ENCODE data around the gene SEC61B. TPM values are rescaled to one million over a fixed set of nuclear protein-coding genes. Genes with fewer than 3 reads are reported as not detected.
"Not testable (repeated sequence)": the region's sequence is repeated elsewhere in the genome, so short reads cannot be mapped to it uniquely, and the experiment has no call there.

SEC61B gene
- total and polyA plus RNA-seq, 9 of the 15 experiments (the other 6 are each of a cell fraction or from before 2014, with no cell fraction given) = 57.8 to 262 (median 172) TPM

GRCh38 chr9:99193466-99193821, 28.6 kb upstream of the SEC61B start:
- Histone ChIP-seq H3K4me3 (no peak overlapping the region), H3K9ac (ENCODE audit: insufficient read depth in 1 of 2, low read depth in 2 of 2, low read length in 2 of 2) (no peak overlapping the region), H3K9me1 (ENCODE audit: control insufficient read depth, insufficient read depth, low read length) (no peaks in the 10 kb centered on the region), H3K4me1 (replicated peaks in 1 of 2; ENCODE audit: control insufficient read depth in 2 of 2, insufficient read depth in 2 of 2, low read length in 2 of 2) (no peaks in the 10 kb centered on the region; a peak in 1 of 5 replicates), H3K27ac (ENCODE audit: extremely low read depth, low read depth, low read length) (no peak overlapping the region), H3K79me2 (ENCODE audit: control insufficient read depth, insufficient read depth, low read length) (no peaks in the 10 kb centered on the region), H3K4me2 (ENCODE audit: insufficient read depth, low read length) (no peak overlapping the region), H3K36me3 (ENCODE audit: control insufficient read depth, insufficient read depth, low read length) (no peaks in the 10 kb centered on the region), H4K20me1 (replicated peaks; ENCODE audit: control insufficient read depth, insufficient read depth, low read length) (no peaks in the 10 kb centered on the region), H3K27me3 (ENCODE audit: control insufficient read depth in 2 of 2, insufficient read depth in 2 of 2, low read length in 2 of 2) (peaks cover 45 to 49% of the 10 kb centered on the region in 2 experiments), H2AFZ (ENCODE audit: low read depth, low read length) (no peak overlapping the region), H3K9me3 (replicated peaks; ENCODE audit: control insufficient read depth, insufficient read depth, low read depth, low read length) (no peaks in the 10 kb centered on the region)
- FAIRE-seq (no peak), DNase-seq (ENCODE audit: extremely low read depth in 1 of 4, low spot score in 3 of 4) (no peak), ATAC-seq (no peak)
- no TSS peak for BruUV-seq (replicated peaks)
- TF ChIP-seq FOSL1 (tag; conservative IDR thresholded peaks at IDR 0.05) (no peak), CXXC5 (CRISPR knock-in tag; IDR thresholded peaks at IDR 0.05) (no peak), RBM25 (IDR thresholded peaks at IDR 0.05; ENCODE audit: low read depth, low read length, severe bottlenecking) (peak; percentile 59), ZNF551 (CRISPR knock-in tag; IDR thresholded peaks at IDR 0.05) (no peak)
- WGBS (ENCODE audit: insufficient coverage, low coverage, missing lambda C conversion rate) = 3% methylated on average over 2 of the region's 2 CpGs
- ChIA-PET CTCF (ENCODE audit: low intra/inter-chr PET ratio) (no interaction called here), POLR2A (interaction anchor here (0.6 kb wide), 1 partner anchor 21 kb away, joined by 3 read pairs; no protein-coding TSS in a partner anchor)
- in situ Hi-C loops (cut with MboI) = loop anchor here (10.0 kb wide), 1 partner anchor 171 kb away; no protein-coding TSS in a partner anchor
- intact Hi-C loops (cut with micrococcal nuclease) = no loop called here

- H3K79me2 ChIP-seq (ENCODE audit: control insufficient read depth, insufficient read depth, low read length); CTCF ChIA-PET (ENCODE audit: low intra/inter-chr PET ratio); H3K9me1 ChIP-seq (ENCODE audit: control insufficient read depth, insufficient read depth, low read length); intact Hi-C loops (cut with micrococcal nuclease); BruUV-seq (replicated peaks); H3K27ac ChIP-seq (ENCODE audit: extremely low read depth, low read depth, low read length); H2AFZ ChIP-seq (ENCODE audit: low read depth, low read length); DNase-seq (ENCODE audit: extremely low read depth in 1 of 4, low spot score in 3 of 4); H3K4me2 ChIP-seq (ENCODE audit: insufficient read depth, low read length); H3K36me3 ChIP-seq (ENCODE audit: control insufficient read depth, insufficient read depth, low read length); H3K4me3 ChIP-seq; H3K4me1 ChIP-seq (replicated peaks in 1 of 2; ENCODE audit: control insufficient read depth in 2 of 2, insufficient read depth in 2 of 2, low read length in 2 of 2); FAIRE-seq; H3K9ac ChIP-seq (ENCODE audit: insufficient read depth in 1 of 2, low read depth in 2 of 2, low read length in 2 of 2); H4K20me1 ChIP-seq (replicated peaks; ENCODE audit: control insufficient read depth, insufficient read depth, low read length); ATAC-seq; H3K9me3 ChIP-seq (replicated peaks; ENCODE audit: control insufficient read depth, insufficient read depth, low read depth, low read length): not testable (repeated sequence)
- H3K27me3 ChIP-seq (ENCODE audit: control insufficient read depth in 2 of 2, insufficient read depth in 2 of 2, low read length in 2 of 2) = peaks cover 29 to 38% of the 10 kb centered on the region in 2 experiments
- TF ChIP-seq, protein P1, sequence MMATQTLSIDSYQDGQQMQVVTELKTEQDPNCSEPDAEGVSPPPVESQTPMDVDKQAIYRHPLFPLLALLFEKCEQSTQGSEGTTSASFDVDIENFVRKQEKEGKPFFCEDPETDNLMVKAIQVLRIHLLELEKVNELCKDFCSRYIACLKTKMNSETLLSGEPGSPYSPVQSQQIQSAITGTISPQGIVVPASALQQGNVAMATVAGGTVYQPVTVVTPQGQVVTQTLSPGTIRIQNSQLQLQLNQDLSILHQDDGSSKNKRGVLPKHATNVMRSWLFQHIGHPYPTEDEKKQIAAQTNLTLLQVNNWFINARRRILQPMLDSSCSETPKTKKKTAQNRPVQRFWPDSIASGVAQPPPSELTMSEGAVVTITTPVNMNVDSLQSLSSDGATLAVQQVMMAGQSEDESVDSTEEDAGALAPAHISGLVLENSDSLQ (IDR thresholded peaks at IDR 0.05) = peak; percentile 67; the same call in 1 of the 2 replicates
- POLR2A ChIA-PET = interaction anchor here (0.8 to 1.8 kb wide), 2 partner anchors 11 to 25 kb away, joined by 5 read pairs; partner anchors contain the start of genes ALG2 and SEC61B
- in situ Hi-C loops (cut with MboI) = loop anchor here (10.0 kb wide), 1 partner anchor 168 kb away; no protein-coding TSS in a partner anchor
- WGBS (ENCODE audit: insufficient coverage, low coverage, missing lambda C conversion rate) = 0% methylated on average over 5 of the region's 5 CpGs
These were observed 25.6 kb upstream of the SEC61B start for GRCh38 chr9:99196484-99196883.
